HG02973 (cell line): Measurements from ENCODE around the gene KCNAB2.

Source experiments
- ATAC-seq: cut with Tn5 transposase; IDR thresholded peaks from one replicate; pipeline ENCODE4 v1.9.1; 2021; ENCODE audit warnings: moderate library complexity; ENCODE audit not compliant: unreplicated experiment

KCNAB2 gene

DNA sequence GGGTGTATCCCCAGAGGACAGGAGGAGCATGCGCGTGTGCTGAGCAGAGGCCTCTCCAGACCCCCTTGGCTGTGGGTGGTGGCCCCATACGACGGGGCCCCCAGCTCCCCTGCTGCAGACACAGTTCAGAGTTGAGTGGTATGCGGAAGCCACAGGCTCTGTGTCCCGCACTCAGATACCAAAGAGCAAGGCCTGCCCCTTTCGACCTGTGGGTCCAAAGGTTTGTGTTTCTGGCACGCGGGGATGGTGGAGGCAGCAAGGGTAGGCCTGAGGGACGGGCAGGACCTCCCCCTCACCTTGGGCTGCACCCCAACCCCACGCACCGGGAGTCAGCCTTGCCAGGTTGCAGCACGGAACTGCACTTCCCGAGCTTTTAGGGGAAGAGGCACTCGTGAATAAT is at the start of gene KCNAB2:
Gene KCNAB2, plus strand, starts transcription at position 328 of the 400 bp plus-strand sequence. CDS start 5,649 bp downstream, outside the sequence.
- ATAC-seq = no peak

DNA sequence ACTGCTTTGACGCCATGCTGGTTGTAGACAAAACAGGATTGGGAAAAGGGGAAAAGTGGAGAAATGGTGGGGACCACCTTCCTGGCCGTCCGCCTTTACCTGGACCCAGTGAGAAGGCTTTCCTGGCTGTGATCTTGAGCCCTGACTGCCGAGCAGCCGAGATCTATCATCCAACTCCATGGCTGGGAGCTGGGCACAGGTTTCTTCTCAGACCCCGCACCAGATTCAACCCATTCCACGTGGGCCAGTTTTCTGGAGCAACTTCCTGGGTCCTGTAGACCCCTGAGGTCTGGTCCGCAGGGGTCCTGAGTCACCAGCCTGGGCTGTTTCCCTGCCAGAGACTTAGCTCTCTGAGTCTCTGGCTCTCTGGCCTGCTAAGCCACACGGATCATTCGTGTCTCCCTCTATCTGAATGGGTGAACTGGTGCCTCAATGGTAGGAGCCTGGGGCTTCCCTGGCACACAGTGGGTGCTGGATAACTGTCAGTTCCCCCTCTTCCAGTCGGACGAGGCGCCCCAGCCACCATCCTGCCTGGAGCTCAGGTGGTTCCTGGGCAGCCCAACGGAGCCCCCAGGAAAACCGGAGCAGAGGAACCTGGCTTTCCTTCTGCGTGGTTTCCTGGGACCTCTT is 48.9 kb upstream of the KCNAB2 start:
- ATAC-seq = no peak

DNA sequence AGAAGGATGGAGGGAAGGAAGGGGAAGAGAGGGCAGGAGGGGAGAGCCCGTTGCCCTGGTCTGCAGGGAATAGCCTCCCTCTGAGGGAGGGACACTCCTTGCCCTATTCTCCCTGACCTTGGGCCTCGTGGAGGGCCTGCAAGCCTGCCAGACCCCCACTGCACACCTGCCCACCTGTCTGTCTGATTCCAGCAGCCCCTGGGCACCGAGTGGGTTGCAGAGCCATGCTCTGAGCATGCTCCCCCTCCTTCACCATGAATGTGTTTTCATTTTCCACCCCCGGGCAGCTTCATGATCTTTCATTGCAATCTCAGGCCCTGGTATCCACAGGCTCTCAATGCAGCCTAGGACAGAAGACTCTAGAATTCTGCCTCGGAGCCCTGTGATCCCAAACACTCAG is 48.4 kb upstream of the KCNAB2 start:
- ATAC-seq = no peak

DNA sequence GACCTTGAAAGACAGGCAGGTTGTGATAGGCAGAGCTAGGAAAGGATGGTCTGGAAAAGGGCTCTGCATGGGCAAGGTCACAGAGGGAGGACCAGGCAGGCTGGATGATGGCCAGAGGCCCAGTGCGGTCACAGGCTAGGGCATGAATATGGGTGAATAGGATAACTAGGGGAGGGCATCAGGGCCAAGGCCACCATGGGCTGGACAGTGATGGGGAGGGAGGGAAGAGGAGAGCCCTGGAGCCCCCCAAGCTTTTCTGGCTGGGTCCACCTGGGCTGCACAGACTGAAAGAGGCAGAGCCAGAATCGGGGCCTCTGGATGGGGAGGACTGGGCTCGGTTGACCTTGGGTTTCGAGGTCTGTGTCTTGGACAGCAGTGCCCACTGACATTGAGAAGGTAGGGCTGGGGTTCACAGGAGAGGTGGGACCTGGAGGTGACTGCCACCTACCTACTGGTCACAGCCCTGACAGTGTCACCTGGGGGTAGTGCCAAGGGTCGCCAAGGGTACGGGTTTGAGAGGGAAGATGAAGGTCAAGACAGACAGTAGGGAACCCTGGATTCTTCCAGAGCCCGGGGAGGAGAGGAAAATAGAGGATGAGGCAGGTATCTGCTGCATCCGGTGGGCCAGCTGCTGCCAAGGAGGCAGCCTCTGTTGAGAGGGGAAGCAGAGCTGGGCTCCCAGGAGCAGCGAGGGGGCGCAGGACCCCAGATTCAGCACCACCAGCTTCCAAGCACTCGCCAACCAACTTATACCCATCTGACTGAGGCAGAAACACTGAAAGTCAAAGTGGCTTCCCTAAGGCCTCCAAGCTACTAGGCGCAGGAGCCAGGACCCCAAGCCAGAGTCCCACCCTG is 47.4 kb upstream of the KCNAB2 start:
- ATAC-seq = no peak

DNA sequence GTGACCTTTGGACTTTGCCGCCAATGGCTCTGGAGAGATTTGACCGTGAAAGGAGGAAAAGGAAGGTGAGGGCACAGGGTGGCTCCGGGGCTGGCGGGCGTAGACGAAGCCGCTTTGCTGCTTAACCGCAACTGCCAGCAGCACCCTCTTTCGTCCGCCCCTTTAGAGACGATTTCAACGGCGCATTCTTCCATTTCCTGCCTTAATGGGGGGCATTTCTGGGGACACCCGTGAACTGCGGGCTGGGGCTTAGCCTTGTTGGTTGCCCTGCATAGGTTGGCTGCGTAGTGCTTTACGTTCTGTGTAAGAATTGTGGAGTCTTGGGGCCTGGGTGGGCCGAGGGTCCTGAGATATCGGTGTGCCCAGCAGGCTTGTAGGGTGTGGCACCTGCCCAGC is 46.8 kb upstream of the KCNAB2 start:
- no peak for ATAC-seq

DNA sequence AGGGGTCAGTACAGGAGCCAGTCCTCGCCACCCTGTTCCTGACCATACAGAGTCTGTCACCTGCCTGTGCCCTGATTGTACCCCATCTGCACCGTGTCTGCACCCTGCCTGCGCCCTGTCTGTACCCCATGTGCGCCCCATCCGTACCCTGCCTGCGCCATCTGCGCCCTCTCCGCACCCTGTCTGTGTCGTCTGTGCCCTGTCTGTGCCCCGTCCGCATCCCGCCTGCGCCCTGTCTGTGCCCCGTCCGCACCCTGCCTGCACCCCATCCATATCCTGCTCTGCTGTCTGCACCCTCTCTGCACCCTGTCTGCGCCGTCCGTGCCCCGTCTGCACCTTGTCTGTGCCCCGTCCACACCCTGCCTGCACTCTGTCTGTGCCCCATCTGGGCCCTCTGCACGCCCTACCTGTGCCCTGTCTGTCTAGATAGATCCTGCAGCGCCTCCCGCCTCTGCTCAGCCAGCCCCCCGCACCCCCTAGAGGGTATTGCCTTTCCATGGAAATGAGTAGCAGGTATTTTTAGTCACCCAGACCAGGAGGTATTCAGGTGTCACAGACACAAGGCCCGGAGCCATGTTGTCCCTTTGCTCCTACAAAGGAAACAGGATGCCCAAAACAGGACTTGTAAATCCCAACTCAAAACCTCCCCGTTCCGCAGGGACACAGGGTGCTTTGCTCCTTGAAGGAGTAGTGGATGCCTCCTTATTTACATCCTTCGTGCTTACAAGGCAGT is 45.8 kb upstream of the KCNAB2 start:
- ATAC-seq = no peak

DNA sequence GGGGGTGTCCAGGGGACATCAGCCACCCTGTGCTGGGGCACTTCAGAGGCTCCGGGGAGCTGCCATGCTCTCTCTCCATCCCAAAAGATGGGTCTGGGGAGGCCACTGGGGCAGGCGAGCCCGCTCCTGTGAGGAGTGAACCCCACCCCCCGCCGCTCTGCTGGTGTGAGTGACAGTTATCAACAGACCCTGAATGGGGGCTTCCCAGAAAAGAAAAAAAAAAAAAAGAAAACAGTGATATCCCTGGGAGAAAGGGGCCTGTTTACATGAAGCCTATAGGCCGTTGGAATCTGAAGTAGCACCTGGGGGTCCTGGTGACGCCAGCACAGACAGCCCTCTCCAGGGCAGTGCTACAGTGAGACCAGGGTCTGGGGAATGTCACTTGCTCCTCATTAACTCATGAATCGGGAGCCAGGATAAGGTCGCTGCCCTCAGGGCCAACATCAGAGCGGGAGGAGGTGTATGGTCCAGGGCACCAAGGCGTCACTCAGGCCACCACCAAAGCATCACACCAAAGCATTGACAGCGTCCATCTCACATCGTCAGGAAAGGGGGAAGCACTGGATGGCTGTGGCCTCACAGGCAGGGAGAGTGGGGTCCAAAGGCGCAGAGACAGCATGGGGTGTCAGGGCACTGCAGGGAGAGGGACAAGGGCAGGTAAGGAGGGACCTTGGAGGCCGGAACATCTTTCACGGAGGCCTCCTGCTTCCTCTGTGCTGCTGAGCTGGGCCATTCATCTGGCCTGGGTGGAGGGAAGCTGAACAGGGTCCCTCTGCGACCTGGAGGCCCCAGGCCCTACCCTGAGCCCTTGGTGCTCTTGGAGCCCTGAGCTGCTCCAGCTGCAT is 45.0 kb upstream of the KCNAB2 start:
- ATAC-seq = no peak

DNA sequence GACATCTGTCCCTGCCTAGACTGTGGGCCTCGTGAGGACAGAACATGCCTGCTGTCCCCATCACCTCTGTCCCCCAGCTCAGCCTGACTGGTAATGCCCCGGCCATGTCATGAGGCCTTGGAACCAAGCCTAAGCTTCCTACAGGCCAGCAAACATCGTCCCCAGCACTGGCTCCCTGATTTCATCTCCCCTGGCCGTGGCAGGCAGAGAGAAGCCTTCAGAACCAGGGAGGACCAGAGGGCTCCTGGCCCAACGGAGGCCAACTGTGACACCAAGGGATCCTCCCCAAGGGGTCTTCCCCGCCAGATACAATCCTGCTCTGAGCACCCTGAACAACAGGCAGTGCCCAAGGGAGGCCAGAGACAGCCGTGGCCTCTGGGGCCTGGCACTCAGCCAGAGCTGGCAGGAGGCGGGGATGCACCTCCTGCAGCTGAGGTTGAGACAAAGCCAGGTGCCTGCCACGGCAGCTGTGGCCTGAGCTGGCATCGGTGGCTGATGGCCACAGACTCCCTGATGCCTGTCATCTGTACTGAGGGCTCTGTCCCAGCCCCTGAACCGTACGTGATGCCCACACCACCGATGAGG is 43.6 kb upstream of the KCNAB2 start:
- no peak for ATAC-seq

DNA sequence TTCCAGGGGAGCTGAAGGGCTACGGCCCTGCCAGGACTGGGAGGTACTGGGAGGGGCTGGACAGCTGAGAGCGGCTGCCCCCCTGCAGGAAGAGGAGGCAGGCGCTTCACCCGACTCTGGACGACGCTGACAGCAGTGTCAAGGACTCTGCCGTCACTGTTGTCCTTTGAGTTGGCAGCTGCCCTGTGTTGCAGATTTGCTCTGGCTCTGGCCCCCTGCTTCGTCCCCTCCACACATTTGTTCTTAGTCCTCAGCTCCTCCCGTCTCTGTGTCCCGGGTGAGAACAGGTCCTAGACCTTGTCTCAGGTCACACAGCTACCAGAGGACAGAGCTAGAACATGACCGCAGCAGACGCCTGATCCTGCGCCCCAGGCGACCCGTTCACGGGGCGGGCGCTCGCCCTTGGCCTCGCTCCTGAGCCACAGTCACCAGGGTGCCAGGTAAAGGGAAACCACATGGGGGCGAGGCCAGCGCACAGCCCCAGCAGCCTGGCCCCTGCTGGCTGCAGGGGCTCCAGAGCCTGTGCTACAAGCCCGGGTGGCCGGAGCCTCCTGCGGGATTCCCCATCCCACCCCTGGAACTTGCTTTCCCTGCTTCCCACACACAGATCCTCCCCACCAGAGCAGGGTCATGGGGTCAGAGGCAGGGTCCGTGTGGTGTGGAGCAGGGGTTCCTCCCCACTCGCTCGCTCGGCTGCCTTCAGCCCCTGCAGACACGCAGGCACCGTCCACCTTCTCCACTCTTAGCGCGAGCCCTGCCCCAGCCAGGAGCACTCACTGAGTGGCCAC is 42.8 kb upstream of the KCNAB2 start:
- ATAC-seq = no peak

DNA sequence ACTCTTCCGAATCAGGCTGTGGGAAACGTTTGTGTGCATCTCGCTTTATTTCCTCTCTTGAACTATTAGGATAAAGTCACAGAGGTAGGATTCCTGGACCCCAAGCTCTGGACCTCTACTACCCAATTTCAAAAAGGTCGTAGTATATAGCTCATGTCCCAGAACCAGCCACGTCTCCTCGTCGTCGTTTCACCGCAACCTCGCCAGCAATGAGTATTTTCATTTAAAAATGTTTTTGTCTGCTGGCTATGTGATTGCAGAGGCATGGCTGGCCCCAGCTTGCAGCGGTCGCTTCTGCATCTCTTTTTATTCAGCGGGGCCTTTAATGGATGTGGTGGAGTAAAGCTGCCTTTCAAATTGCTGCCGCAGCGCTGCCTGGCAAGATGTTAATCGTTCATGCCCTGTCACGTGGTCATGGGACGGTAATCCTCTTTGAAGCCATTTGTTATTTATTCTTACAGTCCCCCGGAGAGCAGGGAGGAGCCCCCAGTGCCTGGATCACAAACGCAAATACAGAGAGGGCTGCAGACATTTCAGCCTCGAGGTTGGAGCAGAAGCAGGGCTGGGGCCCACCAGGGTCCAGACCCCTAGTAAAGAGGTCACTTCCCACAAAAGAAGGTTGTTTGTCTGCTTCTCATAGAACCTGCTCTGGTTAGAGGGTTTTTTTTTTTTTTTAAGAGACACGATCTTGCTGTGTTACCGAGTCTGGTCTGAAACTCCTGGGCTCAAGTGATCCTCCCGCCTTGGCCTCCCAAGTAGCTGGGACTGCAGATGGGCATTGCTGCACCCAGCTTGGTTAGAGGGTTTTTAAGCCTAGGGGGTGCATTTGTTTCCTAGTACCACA is 41.9 kb upstream of the KCNAB2 start:
- ATAC-seq = no peak

DNA sequence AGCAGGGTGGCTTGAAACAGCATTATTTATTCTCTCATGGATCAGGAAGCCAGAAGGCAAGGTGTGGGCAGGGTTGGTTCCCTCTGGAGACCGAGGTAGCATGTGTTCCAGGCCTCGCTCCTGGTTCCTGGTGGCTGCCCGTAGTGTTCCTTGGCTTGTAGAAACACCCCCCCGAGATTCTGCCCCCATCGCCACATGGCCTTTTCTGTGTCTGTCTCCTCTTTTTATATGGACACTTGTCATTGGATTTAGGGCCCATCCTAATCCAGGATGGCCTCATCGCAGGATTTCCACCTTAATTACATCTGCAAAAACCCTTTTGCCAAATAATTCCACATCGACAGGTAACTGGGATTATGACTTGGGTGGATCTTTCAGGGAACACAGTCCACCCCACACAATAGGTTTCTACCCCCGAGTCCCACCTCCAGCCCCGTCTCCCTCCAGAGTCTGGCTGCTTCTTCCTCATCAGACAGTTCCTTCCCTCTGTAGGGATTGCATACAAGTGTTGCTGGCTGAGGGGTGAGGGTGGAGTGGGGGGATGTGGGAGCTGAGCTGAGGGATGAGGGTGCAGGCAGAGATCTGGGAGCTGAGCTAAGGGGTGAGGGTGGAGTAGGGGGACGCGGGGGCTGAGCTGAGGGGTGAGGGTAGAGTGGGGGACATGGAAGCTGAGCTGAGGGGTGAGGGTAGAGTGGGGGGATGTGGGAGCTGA is 41.1 kb upstream of the KCNAB2 start:
- no peak for ATAC-seq

DNA sequence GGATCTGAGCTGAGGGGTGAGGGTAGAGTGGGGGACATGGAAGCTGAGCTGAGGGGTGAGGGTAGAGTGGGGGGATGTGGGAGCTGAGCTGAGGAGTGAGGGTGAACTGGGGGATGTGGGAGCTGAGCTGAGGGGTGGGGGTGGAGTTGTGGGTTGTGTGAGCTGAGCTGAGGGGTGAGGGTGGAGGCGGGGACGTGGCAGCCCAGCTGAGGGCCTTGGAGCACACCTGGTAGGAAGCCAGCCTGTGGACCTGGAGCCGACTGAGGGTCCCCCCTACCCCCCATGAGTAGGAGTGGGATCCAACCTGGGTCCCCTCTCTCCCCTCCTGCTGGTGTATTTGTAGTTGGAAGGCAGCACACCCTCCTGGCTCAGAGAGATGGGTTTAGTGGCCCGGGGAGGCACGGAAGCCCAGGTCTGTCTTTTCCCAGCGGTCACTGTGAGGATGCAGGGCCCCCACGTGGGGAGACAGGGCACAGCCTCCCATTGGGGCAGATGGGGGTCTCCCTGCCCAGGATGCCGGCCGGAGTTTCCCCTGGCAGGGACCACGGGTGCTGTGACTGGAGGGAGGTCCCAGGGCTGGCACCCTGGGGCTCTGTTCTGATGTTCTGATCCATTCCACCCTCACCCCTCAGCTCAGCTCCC is 40.3 kb upstream of the KCNAB2 start:
- no peak for ATAC-seq

DNA sequence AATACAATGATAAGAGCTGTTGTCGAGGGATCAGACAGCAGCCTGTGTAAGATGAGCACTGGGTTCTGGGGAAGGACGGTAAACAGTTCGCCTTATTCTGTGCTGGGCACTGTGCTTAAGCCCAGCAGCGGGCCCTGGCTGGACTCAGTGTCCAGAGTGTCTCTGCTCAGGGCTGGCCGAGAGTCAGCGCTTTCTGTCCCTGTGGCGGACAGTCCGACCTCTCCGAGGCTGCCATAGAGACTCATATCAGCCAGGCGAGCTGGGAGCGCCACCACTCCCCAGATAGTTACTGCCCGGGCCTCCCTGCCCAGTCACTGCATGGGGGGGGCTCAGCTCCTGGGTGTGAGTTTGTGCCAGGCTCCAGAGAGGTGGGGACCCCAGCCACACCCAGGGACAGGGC is 38.8 kb upstream of the KCNAB2 start:
- no peak for ATAC-seq

DNA sequence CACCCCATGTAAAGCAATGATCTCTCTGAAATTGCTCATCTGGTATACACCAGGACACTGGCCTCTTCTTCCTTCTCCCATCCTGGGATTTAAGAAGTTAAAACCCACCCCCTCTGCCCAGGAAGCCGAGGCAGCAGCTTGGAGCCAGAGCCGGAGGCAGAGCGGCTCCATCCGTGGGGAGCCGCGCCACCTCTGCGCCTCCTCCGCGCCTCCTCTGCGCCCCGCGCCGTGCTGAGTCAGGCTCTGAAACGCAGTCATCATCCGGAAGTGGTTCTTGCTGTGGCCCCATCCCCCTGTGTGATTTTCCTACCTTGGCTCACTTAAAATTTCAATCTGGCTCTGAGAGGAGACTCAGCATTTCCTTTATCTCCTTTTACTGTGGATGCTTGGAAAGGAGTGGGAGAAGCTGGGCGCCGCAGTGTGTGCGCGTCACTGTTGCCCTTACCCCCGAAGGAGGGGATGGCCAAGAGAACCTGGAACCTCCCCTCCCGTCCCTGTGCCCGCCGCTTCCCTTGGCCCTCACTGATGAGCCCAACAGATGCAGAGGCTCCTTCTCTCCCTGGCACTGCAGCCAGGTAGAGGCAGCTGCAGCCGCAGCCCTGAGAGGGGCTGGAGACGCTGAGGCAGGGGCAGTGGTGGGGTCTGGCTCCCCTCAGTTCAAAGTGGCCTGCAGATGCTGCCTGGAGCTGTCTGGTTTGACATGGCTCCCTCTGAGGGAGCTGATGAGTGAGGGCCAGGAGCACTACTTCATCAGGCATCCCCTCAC is 38.2 kb upstream of the KCNAB2 start:
- ATAC-seq = no peak

DNA sequence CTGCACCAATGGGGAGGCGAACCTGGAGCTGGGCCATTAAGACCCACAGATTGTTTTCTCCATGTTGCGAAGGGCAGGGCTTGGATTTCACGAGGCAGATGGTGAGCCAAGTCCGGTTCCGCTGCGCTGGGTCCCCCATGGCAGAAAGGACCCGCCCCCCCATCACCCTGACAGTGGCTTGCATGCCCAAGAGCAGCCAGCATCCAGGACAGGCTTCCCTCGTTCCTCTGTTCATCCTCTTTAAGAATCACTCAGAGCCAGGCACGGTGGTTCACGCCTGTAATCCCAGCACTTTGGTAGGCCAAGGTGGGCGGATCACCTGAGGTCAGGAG is 37.6 kb upstream of the KCNAB2 start:
- no peak for ATAC-seq

DNA sequence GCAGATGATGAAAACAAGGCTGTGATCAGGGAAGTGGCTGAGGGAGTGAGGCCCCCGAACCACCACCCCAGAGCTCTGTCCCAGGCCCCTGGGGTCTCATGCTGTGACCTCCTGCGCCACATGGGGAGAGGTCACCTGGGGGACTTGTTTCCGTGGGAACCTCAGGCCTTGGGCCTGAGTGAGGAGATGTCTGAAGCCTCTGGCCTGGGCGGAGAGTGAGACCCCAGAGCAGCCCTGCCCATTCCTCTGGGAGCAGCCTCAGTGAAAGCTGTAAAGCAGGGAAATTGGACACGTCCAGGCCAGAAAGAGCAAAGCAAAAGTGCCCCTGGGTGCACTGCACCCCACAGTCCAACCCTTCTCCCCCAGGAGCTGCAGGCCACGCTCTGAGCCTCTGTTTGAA is 37.0 kb upstream of the KCNAB2 start:
- ATAC-seq = no peak
